GM19324 (cell line): ENCODE measurements around the gene CASP2.
"Not testable (repeated sequence)": the region's sequence is repeated elsewhere in the genome, so short reads cannot be mapped to it uniquely, and the experiment has no call there.

Source experiments
- ATAC-seq: cut with Tn5 transposase; IDR thresholded peaks from one replicate; pipeline ENCODE4 v1.9.1; 2021; ENCODE audit warnings: mild to moderate bottlenecking, moderate library complexity; ENCODE audit not compliant: unreplicated experiment, low FRiP score

CASP2 gene

GRCh38 chr7:143289888-143290287, 1.7 kb downstream of the CASP2 start:
- not testable (repeated sequence) for ATAC-seq

DNA sequence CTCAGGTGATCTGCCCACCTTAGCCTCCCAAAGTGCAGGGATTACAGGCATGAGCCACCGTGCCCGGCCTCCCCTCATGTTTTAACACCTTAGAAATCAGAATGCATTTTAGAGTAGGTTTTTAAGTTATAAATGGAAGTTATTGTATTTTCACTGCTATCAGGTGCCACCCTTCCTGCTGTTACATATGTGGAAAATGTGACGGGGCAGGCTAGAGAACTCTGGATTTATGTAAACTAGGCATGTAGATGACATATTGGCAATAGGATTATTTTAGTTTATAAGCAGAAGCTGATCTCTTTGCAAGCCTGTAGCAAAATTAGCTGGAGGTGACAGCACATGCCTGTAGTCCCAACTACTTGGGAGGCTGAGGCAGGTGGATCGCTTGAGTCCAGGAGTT, 2.1 kb downstream of the CASP2 start:
- ATAC-seq, result no peak

- no peak for ATAC-seq
Observed at GRCh38 chr7:143292876-143293275, 4.7 kb downstream of the CASP2 start.

GRCh38 chr7:143295870-143296269, 7.7 kb downstream of the CASP2 start:
- ATAC-seq, result no peak

DNA sequence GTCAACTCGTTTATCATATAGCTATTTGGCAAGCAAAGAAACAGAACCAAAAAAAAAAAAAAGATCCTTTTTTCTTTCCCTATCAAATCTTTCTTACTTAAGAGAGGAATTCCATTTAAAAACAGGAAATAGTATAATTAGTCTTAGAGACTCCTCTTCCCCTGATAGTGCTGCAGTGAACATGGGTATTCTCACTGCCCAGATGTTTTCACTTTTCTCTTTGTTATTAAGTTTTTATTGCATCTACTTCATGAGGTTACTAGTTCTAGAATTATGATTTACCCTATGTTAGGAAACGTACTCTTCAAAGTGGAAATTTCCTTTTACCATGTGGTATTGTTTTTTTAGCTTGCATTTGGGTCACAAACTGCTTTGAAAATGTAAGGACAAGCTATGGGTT, 8.5 kb downstream of the CASP2 start:
- ATAC-seq, result no peak

GRCh38 chr7:143299346-143299745, 11.2 kb downstream of the CASP2 start:
- ATAC-seq, result no peak

- peak; percentile 49 for ATAC-seq
Observed at GRCh38 chr7:143299840-143300239, 11.7 kb downstream of the CASP2 start.

GRCh38 chr7:143300959-143301935, 13.1 kb downstream of the CASP2 start:
- no peak for ATAC-seq

DNA sequence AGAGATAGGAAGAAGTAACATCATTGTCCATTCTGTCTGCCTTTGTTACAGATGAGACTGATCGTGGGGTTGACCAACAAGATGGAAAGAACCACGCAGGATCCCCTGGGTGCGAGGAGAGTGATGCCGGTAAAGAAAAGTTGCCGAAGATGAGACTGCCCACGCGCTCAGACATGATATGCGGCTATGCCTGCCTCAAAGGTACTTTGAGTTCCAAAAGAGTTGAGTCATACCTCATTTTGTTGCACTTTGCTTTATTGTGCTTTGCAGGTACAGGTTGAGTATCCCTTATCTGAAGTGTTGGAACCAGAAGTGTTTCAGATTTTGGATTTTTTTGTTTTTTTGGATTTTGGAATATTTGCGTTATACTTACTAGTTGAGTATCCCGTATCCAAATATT, 15.6 kb downstream of the CASP2 start:
- no peak for ATAC-seq

- ATAC-seq, result no peak
Observed at GRCh38 chr7:143304938-143305337, 16.8 kb downstream of the CASP2 start.

- no peak for ATAC-seq
Observed at GRCh38 chr7:143305423-143306070, 17.4 kb downstream of the CASP2 start.

DNA sequence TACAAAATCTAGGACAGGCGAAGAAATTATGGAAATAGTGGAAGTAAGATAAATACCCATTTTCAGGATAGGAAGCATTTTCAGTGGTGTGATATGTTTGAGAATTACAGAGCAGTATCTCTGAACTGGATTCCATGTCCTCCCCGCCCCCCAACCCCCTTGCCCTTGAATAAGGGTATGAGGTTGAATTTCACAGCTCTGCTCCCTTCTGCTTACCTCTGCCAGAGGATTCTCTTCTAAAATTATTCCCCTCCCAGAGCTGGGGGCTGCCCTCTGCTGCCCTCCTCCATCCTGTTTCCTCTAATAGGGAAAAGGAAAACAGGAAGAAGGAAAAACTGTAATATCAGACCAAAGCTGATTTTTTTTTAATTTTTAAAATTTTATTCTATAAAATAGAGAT, 20.5 kb downstream of the CASP2 start:
- ATAC-seq, result no peak

GRCh38 chr7:143314127-143314526, 26.0 kb downstream of the CASP2 start:
- ATAC-seq, result no peak

DNA sequence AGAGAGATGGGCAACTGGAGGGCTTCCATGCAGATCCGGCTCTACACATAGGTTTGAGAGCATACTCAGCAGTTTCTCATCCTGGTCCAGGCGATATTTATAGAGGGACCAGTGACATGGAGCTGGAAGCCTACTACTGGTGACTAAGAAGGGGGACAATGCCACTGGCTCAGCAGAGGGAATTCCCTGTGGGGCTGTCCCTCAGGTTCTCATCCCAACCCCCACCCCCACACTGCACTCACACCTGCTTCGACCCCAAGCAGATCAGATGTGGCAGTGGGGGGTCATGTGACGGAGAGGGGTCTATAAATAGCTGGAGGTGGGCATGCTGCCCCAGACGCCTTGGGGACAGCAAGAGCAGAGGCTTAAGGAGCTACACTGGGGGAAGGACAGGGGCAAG, 27.6 kb downstream of the CASP2 start, which contains the start of gene CLCN1:
TSS of gene CLCN1 (plus strand) at position 336 of the 400 bp plus-strand sequence. CDS start 102 bp downstream, outside the sequence.
- ATAC-seq, result no peak

GRCh38 chr7:143316492-143316891, 28.3 kb downstream of the CASP2 start:
- no peak for ATAC-seq

GRCh38 chr7:143318661-143319060, 30.5 kb downstream of the CASP2 start:
- ATAC-seq, result no peak

DNA sequence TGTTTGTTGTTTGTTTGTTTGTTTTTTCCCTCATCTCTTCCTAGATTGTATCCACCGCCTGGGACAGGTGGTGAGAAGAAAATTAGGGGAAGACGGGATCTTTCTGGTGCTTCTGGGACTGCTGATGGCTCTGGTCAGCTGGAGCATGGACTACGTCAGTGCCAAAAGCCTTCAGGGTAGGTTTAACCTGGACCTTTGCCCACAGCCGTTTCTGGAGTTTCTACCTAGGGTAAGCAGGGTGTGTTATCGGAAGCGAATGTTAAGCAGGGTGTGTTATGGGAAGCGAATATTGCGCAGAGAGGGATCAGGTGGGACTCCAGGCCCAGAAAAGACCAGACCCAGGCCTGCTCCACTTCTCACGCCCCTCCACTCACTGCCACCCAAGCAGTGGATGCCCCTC, 32.5 kb downstream of the CASP2 start:
- ATAC-seq, result no peak

- ATAC-seq, result no peak
Observed at GRCh38 chr7:143321242-143321641, 33.1 kb downstream of the CASP2 start.

DNA sequence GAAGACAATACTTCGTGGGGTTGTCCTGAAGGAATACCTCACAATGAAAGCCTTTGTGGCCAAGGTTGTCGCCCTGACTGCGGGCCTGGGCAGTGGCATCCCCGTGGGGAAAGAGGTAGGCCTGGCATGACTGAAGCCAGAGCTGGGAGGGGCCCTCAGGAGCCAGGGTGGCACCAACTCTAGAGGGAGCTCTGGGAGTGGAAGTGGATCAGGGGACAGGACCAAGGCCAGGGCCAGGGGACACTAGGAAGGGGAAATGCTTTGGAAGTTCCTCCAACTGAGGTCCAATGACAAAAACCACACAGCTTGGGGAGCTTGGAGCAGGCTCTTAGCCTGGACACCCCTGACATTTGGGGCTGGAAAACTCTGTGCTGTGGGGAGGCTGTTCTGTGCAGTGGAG, 33.6 kb downstream of the CASP2 start:
- ATAC-seq, result no peak

GRCh38 chr7:143322760-143323633, 34.8 kb downstream of the CASP2 start:
- ATAC-seq, result no peak

DNA sequence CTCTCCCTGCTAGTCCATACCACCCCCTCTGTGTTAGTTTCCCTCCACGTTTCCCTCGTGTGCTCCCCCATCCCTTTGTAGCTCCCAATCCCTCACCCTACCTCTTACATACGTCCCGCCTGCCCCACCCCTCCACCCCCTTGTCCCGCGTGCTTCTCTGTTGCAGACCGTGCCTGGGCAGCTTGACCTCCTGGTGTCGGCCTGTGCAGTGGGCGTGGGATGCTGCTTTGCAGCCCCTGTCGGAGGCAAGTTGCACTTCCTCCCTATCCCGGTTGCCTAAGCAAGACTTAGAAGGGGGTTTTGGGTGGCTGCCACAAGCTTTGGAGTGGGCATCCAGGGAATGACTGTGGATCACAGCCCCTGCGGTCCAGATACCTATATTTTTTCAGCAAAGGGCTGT, 35.5 kb downstream of the CASP2 start:
- ATAC-seq, result no peak
